ENCODE data around the gene TIRAP.

DNA sequence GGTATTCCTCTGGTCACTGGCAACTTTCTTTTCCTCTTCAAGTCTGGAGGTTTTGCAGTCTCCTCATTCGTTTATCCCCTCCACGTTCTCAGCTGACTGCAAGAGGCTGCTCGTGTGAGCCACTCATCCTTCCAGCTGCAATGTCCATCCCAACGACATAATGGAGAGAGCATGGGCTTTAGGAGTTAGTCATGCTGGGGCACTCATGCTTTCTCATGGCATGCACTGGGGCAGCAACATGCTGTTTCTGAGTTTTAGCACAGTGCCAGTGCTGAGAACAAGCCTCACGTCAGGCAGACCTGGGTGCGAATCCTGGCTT lies 28.1 kb downstream of the TIRAP start:
- TF ChIP-seq GATA2 (CRISPR knock-in tag; IDR thresholded peaks at IDR 0.05) (no peak), FOXK1 (CRISPR knock-in tag; IDR thresholded peaks at IDR 0.05; ENCODE audit: borderline replicate concordance) (no peak), CBFB (CRISPR knock-in tag; IDR thresholded peaks at IDR 0.05) (no peak), CTCF (IDR thresholded peaks at IDR 0.05 in 2 of 3, conservative IDR thresholded peaks at IDR 0.05 in 1 of 3; ENCODE audit: insufficient read depth in 2 of 3, low read depth in 1 of 3, low read length in 3 of 3) (no peak), TBL1XR1 (IDR thresholded peaks at IDR 0.05; ENCODE audit: low read length in 2 of 2) (no peak), ZNF12 (CRISPR knock-in tag; IDR thresholded peaks at IDR 0.05) (no peak), ETV6 (IDR thresholded peaks at IDR 0.05; ENCODE audit: borderline replicate concordance in 1 of 2, low read depth in 2 of 2, low read length in 1 of 2) (no peak), ETV6 (CRISPR knock-in tag; IDR thresholded peaks at IDR 0.05; ENCODE audit: borderline replicate concordance) (no peak)

Data from K562 (cell line).